NT2/D1 (cell line): ENCODE data around the gene ZNF429.

Source experiments
- YY1 ChIP-seq: IDR thresholded peaks from 2 replicates; pipeline ENCODE4 v1.6.1; 2011; ENCODE audit not compliant: insufficient read length, insufficient read depth
- ZNF274 ChIP-seq: IDR thresholded peaks from 2 replicates; pipeline ENCODE4 v1.6.1; 2011; ENCODE audit warnings: mild to moderate bottlenecking, low read depth, low read length

DNA sequence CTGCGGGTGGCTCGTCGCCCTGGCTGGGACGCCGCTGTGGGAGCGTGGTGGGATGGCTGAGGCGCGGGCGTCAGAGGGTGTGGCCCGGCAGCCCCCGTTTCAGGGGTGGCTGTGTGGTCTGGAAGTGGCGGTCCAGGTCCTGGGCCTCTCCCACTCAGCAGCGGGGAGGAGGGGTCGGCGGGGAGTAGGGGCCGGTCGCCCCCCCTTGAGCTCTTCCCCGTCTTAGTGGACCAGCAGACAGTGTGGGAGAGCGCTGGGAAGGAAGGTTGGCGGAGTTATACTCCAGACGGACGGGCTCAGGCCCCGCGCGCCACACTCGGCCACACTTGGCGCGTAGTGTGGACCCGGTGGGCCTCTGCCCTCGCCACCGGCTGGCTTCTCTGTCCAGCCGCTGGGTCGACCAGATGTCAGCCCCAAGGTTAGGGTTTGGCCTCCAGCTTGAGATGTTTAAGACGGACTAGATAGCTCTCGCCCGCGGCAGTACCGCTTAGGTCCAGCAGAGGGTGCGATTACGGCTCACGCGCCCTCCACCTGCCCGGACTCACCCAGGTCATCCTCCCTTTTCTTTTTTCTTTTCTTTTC lies 21.7 kb upstream of the ZNF429 start:
- no peak for TF ChIP-seq ZNF274
- no peak for TF ChIP-seq YY1
